Natural killer cell (primary cell): Measurements from ENCODE around the gene MMP28. TPM values are rescaled to one million over a fixed set of nuclear protein-coding genes. Genes with fewer than 3 reads are reported as not detected.

Source experiments
- ATAC-seq, 3 donors: fragments of 150-1000 bp in 2 of 3; fragments of 200-7000 bp in 1 of 3; cut with Tn5 transposase; 1 replicate in 1 of 3; 2 replicates in 2 of 3; pipeline ENCODE4 v1.10.0; 2021; ENCODE audit warnings: mild to moderate bottlenecking in 2 of 3, moderate library complexity in 2 of 3
- DNase-seq, 2 donors: peaks; one replicate each; pipeline versions ENCODE4 v3.0.0 to v3.0.0-alpha.2; 2013 to 2021; ENCODE audit warnings: mixed read lengths in 1 of 2
- H3K27ac ChIP-seq: one replicate; pipeline ENCODE4 v1.5.1; 2013; ENCODE audit warnings: mild to moderate bottlenecking, low read length
- H3K27me3 ChIP-seq: one replicate; pipeline ENCODE4 v1.6.1; 2013; ENCODE audit warnings: low read length; ENCODE audit not compliant: control insufficient read depth, insufficient read depth
- H3K36me3 ChIP-seq: one replicate; pipeline ENCODE4 v1.6.1; 2013; ENCODE audit warnings: low read length; ENCODE audit not compliant: control insufficient read depth, insufficient read depth
- H3K4me1 ChIP-seq: one replicate; pipeline ENCODE4 v1.6.1; 2013; ENCODE audit warnings: low read length; ENCODE audit not compliant: control insufficient read depth, insufficient read depth
- H3K4me3 ChIP-seq: one replicate; pipeline ENCODE4 v1.5.1; 2013; ENCODE audit warnings: low read length
- H3K9me3 ChIP-seq: one replicate; pipeline ENCODE4 v1.6.1; 2013; ENCODE audit warnings: low read length; ENCODE audit not compliant: control insufficient read depth, insufficient read depth
- H3K27ac Mint-ChIP-seq, 2 donors: one replicate each; pipeline ENCODE4 v1.8.0; 2022; ENCODE audit warnings: mild to moderate bottlenecking in 2 of 2, mixed read lengths in 2 of 2, moderate library complexity in 1 of 2
- H3K27me3 Mint-ChIP-seq, 2 donors: one replicate each; pipeline ENCODE4 v1.8.0; 2022; ENCODE audit warnings: low read depth in 2 of 2, mixed read lengths in 2 of 2
- H3K36me3 Mint-ChIP-seq: one replicate; pipeline ENCODE4 v1.8.0; 2022; ENCODE audit warnings: mixed read lengths
- H3K4me1 Mint-ChIP-seq, 2 donors: one replicate each; pipeline ENCODE4 v1.8.0; 2022; ENCODE audit warnings: mixed read lengths in 2 of 2
- H3K4me3 Mint-ChIP-seq: one replicate; pipeline ENCODE4 v1.8.0; 2022; ENCODE audit warnings: mild to moderate bottlenecking, moderate library complexity, mixed read lengths
- H3K9me3 Mint-ChIP-seq, 2 donors: one replicate each; pipeline ENCODE4 v1.8.0; 2022; ENCODE audit warnings: mixed read lengths in 2 of 2
- WGBS: methylation state at CpG from one replicate; pipeline ENCODE4 v1.1.7; 2013; ENCODE audit warnings: missing lambda C conversion rate; ENCODE audit not compliant: insufficient coverage; 5-methylcytosine and 5-hydroxymethylcytosine counted together
- intact Hi-C: fragments of 100-400 bp; cut with micrococcal nuclease; formaldehyde crosslinking; loops from one replicate; pipeline ENCODE4 v1.14.2; 2022
- total RNA-seq, 4 donors: library from RNA; stranded (reverse); fragments of 120-200 nt in 1 of 4; gene quantifications; one replicate each; pipeline versions ENCODE4 v1.2.3 to v1.2.4, GENCODE V29; 2013 to 2022
- TF ChIP-seq, protein P1 (sequence below): fragments of 200-600 bp; IDR thresholded peaks from one replicate; pipeline ENCODE4 v1.8.0; 2022; ENCODE audit warnings: antibody characterized with exemption

The MMP28 gene
- total RNA-seq, 3 donors from 2014 or later (not counting 1 experiment from before 2014, with no cell fraction given) = 1.1 TPM; not detected in 2

DNA sequence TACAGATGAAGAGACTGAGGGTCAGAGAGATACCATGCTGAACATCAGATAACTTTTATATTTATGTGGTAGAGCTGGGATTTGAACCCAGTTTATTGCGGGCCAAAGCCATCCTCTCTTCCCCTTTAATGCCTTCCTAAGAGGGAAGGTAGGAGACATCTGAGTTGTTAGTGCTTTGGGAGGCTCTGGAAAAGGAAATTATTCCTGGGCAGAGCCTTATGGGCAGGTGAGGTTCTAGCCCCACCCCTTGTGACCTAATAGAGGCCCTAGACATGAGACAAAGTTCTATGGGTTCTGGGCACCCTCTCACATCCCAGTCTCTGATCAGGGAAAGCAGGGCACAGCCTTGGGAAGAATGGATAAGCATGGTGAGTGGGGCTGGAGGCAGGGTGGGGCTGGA is 34.9 kb downstream of the MMP28 start, which contains the start of gene C17orf50:
Gene C17orf50 (plus strand): TSS at position 301 of the 400 bp plus-strand sequence. CDS start 55 bp downstream, at position 356.
- Mint-ChIP-seq H3K27me3 (no peaks in the 10 kb centered on the region), H3K27ac (no peak within 1 kb of the TSS), H3K9me3 (no peaks in the 10 kb centered on the region), H3K4me3 (no peak within 1 kb of the TSS), H3K36me3 (no peaks in the 10 kb centered on the region), H3K4me1 (peaks cover 6 to 9% of the 10 kb centered on the region in 2 donors)
- no peak within 1 kb of the TSS for H3K4me3 ChIP-seq
- TF ChIP-seq, protein P1, sequence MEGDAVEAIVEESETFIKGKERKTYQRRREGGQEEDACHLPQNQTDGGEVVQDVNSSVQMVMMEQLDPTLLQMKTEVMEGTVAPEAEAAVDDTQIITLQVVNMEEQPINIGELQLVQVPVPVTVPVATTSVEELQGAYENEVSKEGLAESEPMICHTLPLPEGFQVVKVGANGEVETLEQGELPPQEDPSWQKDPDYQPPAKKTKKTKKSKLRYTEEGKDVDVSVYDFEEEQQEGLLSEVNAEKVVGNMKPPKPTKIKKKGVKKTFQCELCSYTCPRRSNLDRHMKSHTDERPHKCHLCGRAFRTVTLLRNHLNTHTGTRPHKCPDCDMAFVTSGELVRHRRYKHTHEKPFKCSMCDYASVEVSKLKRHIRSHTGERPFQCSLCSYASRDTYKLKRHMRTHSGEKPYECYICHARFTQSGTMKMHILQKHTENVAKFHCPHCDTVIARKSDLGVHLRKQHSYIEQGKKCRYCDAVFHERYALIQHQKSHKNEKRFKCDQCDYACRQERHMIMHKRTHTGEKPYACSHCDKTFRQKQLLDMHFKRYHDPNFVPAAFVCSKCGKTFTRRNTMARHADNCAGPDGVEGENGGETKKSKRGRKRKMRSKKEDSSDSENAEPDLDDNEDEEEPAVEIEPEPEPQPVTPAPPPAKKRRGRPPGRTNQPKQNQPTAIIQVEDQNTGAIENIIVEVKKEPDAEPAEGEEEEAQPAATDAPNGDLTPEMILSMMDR = no peak
- no peaks in the 10 kb centered on the region for H3K9me3 ChIP-seq
- H3K27ac ChIP-seq = no peak within 1 kb of the TSS
- peaks cover 15% of the 10 kb centered on the region for H3K4me1 ChIP-seq
- DNase-seq (no peak), ATAC-seq (no peak)
- H3K27me3 ChIP-seq = no peaks in the 10 kb centered on the region
- no CpG with 5 or more reads among the region's 1 CpG for WGBS
- intact Hi-C loops = no loop called here
- no peaks in the 10 kb centered on the region for H3K36me3 ChIP-seq

GRCh38 chr17:35757243-35757642 is 38.2 kb downstream of the MMP28 start:
- Mint-ChIP-seq H3K9me3 (no peaks in the 10 kb centered on the region), H3K27ac (no peak overlapping the region), H3K4me3 (no peak overlapping the region), H3K27me3 (peaks cover 1 to 7% of the 10 kb centered on the region in 2 donors), H3K36me3 (no peaks in the 10 kb centered on the region), H3K4me1 (no peaks in the 10 kb centered on the region)
- intact Hi-C loops = no loop called here
- Histone ChIP-seq H3K4me1 (no peaks in the 10 kb centered on the region), H3K27me3 (no peaks in the 10 kb centered on the region), H3K4me3 (no peak overlapping the region), H3K36me3 (no peaks in the 10 kb centered on the region), H3K9me3 (no peaks in the 10 kb centered on the region), H3K27ac (no peak overlapping the region)
- DNase-seq = no peak
- TF ChIP-seq, protein P1 = no peak
- ATAC-seq = no peak

DNA sequence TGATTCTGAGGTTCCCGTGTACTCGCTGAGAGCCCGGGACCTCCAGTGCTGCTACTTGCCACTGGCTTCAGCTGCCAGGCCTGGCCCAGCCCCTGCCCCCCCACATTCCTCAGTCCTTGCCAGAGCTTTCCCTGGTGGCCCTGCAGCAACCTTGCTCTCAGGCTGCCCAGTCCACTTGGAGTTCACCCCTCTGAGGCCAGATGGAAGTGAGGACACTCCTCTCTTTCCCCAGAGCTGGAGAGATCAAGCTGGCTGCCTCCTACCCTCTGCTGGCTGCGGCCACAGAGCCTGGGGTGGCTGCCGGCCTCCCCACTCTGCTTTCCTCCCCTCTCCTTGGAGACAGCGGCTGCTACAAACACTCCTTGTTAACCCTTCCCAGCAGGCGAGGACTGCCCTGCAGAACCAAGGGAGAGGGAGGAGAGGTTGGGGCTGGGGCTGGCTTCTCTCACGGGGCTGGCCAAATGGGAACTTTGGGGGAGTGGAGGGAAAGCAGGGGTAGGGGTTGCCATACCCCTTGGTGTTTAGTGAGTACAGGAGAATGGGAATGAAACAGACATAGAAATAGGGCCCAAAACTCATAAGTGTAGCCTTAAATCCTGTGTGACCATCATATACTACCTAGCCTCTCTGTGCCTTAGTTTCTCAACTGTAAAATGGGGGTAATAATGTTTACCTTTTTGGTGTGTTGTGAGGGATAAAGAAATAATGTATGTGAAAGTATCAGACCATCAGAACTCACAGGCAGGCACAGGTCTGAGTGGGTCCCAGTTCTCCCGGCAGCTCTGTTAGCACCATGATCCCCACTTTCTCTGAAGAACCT is 42.3 kb downstream of the MMP28 start, which contains the start of gene GAS2L2:
Gene GAS2L2 (minus strand): TSS at position 295 of the 820 bp plus-strand sequence. CDS start 389 bp downstream, outside the sequence.
- H3K27ac Mint-ChIP-seq = no peak within 1 kb of the TSS
- no peak within 1 kb of the TSS for H3K4me3 Mint-ChIP-seq
- H3K27me3 Mint-ChIP-seq = peaks cover 34 to 39% of the 10 kb centered on the region in 2 donors
- no peaks in the 10 kb centered on the region for H3K9me3 Mint-ChIP-seq
- WGBS = 62% methylated on average over 9 of the region's 9 CpGs
- no peaks in the 10 kb centered on the region for H3K36me3 ChIP-seq
- intact Hi-C loops = no loop called here
- ATAC-seq = no peak
- H3K27ac ChIP-seq = no peak within 1 kb of the TSS
- H3K4me1 ChIP-seq = no peaks in the 10 kb centered on the region
- no peaks in the 10 kb centered on the region for H3K9me3 ChIP-seq
- no peak for DNase-seq
- H3K4me3 ChIP-seq = no peak within 1 kb of the TSS
- H3K27me3 ChIP-seq = peaks cover 7% of the 10 kb centered on the region
- no peaks in the 10 kb centered on the region for H3K36me3 Mint-ChIP-seq
- TF ChIP-seq, protein P1 = no peak
- peaks cover 0 to 4% of the 10 kb centered on the region in 2 donors for H3K4me1 Mint-ChIP-seq
